B cell (primary cell): Measurements from ENCODE around the gene SLC35F3. TPM values are rescaled to one million over a fixed set of nuclear protein-coding genes. Genes with fewer than 3 reads are reported as not detected.

Experiments used
- ATAC-seq: fragments of 200-7000 bp; cut with Tn5 transposase; one replicate; pipeline ENCODE4 v1.10.0; 2021; ENCODE audit warnings: low read depth, mild to moderate bottlenecking, moderate number of reproducible peaks, moderate library complexity
- CTCF ChIA-PET: fragments of 350-600 bp; sonication (Branson Sonifier 250); formaldehyde crosslinking; loops from one replicate; lab custom pipeline; 2021; ENCODE audit warnings: antibody characterized with exemption, inconsistent platforms; lab: Charles Lee
- POLR2A ChIA-PET: fragments of 350-600 bp; sonication (Branson Sonifier 250); formaldehyde crosslinking; loops from one replicate; lab custom pipeline; 2021; ENCODE audit warnings: antibody characterized with exemption; lab: Charles Lee
- DNase-seq: peaks from one replicate; pipeline ENCODE4 v3.0.0; 2013
- H2AFZ ChIP-seq: 2 replicates; pipeline ENCODE4 v1.6.1; 2012; ENCODE audit warnings: mild to moderate bottlenecking, low read depth, low read length; ENCODE audit not compliant: insufficient read depth, poor library complexity, severe bottlenecking
- H3K27ac ChIP-seq, 2 donors: 1 replicate in 1 of 2; 2 replicates in 1 of 2; pipeline ENCODE4 v1.5.1; 2012 to 2013; ENCODE audit warnings: low read length in 2 of 2, mild to moderate bottlenecking in 2 of 2, moderate library complexity in 1 of 2
- H3K27me3 ChIP-seq, 4 experiments: fragments of 200-600 bp in 1 of 4; sonication (generic) in 1 of 4; replicated peaks in 1 of 4; 1 replicate in 2 of 4; 2 replicates in 2 of 4; pipeline versions ENCODE4 v1.6.1 to v1.7.0; 2013 to 2016; ENCODE audit warnings: low read length in 3 of 4, mild to moderate bottlenecking in 2 of 4, mixed read lengths in 1 of 4, moderate library complexity in 1 of 4; ENCODE audit not compliant: insufficient read depth in 4 of 4, control insufficient read depth in 3 of 4; ENCODE audit errors: control extremely low read depth in 1 of 4
- H3K36me3 ChIP-seq, 2 experiments: replicated peaks in 1 of 2; 1 replicate in 1 of 2; 2 replicates in 1 of 2; pipeline versions ENCODE4 v1.6.1 to v1.7.1; 2013; ENCODE audit warnings: low read length in 1 of 2; ENCODE audit not compliant: insufficient read depth in 2 of 2, control insufficient read depth in 1 of 2; ENCODE audit errors: control extremely low read depth in 1 of 2, extremely low read depth in 1 of 2
- H3K4me1 ChIP-seq, 2 donors: fragments of 200-600 bp in 1 of 2; sonication (generic) in 1 of 2; 1 replicate in 1 of 2; 2 replicates in 1 of 2; pipeline versions ENCODE4 v1.5.1 to v1.6.1; 2013 to 2017; ENCODE audit warnings: low read length in 2 of 2; ENCODE audit not compliant: control insufficient read depth in 2 of 2, insufficient read depth in 2 of 2
- H3K4me2 ChIP-seq: replicated peaks from 2 replicates; pipeline ENCODE3; 2012; ENCODE audit warnings: mild to moderate bottlenecking, low read depth, low read length; ENCODE audit not compliant: poor library complexity, severe bottlenecking
- H3K4me3 ChIP-seq, 5 experiments: fragments of 200-600 bp in 1 of 5; sonication (generic) in 1 of 5; 1 replicate in 3 of 5; 2 replicates in 2 of 5; pipeline versions ENCODE4 v1.5.1 to v1.7.0; 2011 to 2016; ENCODE audit warnings: low read length in 4 of 5, mild to moderate bottlenecking in 4 of 5, low read depth in 2 of 5, control low read depth in 1 of 5, moderate library complexity in 1 of 5; ENCODE audit not compliant: insufficient read depth in 1 of 5; ENCODE audit errors: control extremely low read depth in 1 of 5, extremely low read depth in 1 of 5
- H3K79me2 ChIP-seq: fragments of 200-600 bp; sonication (generic); one replicate; pipeline ENCODE4 v1.6.0; 2016; ENCODE audit warnings: low read length; ENCODE audit not compliant: control insufficient read depth, insufficient read depth
- H3K9ac ChIP-seq: fragments of 200-600 bp; sonication (generic); 2 replicates; pipeline ENCODE4 v1.6.1; 2017; ENCODE audit warnings: mild to moderate bottlenecking, low read length, moderate library complexity
- H3K9me3 ChIP-seq, 3 donors: one replicate each; pipeline versions ENCODE4 v1.6.1 to v1.7.1; 2013; ENCODE audit warnings: low read length in 2 of 3; ENCODE audit not compliant: control insufficient read depth in 2 of 3, insufficient read depth in 1 of 3; ENCODE audit errors: control extremely low read depth in 1 of 3
- H4K20me1 ChIP-seq: 2 replicates; pipeline ENCODE4 v1.6.0; 2012; ENCODE audit warnings: mild to moderate bottlenecking, low read length; ENCODE audit not compliant: insufficient read depth, control insufficient read depth, poor library complexity, severe bottlenecking
- H3K27ac Mint-ChIP-seq: one replicate; pipeline ENCODE4 v1.8.0; 2021; ENCODE audit warnings: mixed read lengths
- H3K27me3 Mint-ChIP-seq: one replicate; pipeline ENCODE4 v1.8.0; 2021; ENCODE audit warnings: mixed read lengths
- H3K4me1 Mint-ChIP-seq: one replicate; pipeline ENCODE4 v1.8.0; 2021; ENCODE audit warnings: mixed read lengths
- H3K4me3 Mint-ChIP-seq: one replicate; pipeline ENCODE4 v1.8.0; 2021; ENCODE audit warnings: mixed read lengths
- H3K9me3 Mint-ChIP-seq: one replicate; pipeline ENCODE4 v1.8.0; 2022; ENCODE audit warnings: mixed read lengths; ENCODE audit not compliant: insufficient read depth
- CTCF ChIP-seq: fragments of 200-600 bp; IDR thresholded peaks from one replicate; pipeline ENCODE4 v1.8.0; 2022; ENCODE audit warnings: antibody characterized with exemption, mild to moderate bottlenecking
- EZH2 ChIP-seq: IDR thresholded peaks from 2 replicates; pipeline ENCODE4 v1.6.1; 2012; ENCODE audit warnings: borderline replicate concordance, low read depth, mild to moderate bottlenecking, moderate library complexity, low read length; ENCODE audit not compliant: insufficient read depth, poor library complexity, severe bottlenecking
- WGBS: methylation state at CpG from one replicate; pipeline ENCODE4 v1.1.5; 2013; ENCODE audit warnings: missing lambda C conversion rate; ENCODE audit not compliant: insufficient coverage; 5-methylcytosine and 5-hydroxymethylcytosine counted together
- intact Hi-C: fragments of 100-400 bp; cut with micrococcal nuclease; formaldehyde crosslinking; loops from one replicate; pipeline ENCODE4 v1.10.0; 2022
- polyA plus RNA-seq: library from polyadenylated mRNA; depleted of rRNA; stranded (reverse); fragments of >200 nt; gene quantifications from 2 replicates; pipeline ENCODE4 v1.2.3, GENCODE V29; 2012
- total RNA-seq, 2 donors: library from RNA; stranded (reverse); fragments of 120-200 nt in 1 of 2; gene quantifications; 1 replicate in 1 of 2; 2 replicates in 1 of 2; pipeline versions ENCODE4 v1.2.3 to v1.2.4, GENCODE V29; 2013 to 2022

Gene SLC35F3
- total and polyA plus RNA-seq, 2 donors (not counting 1 experiment from before 2014, with no cell fraction given) = not detected

- DNase-seq (no peak), ATAC-seq (no peak)
- POLR2A ChIA-PET = no interaction called here
- Histone ChIP-seq H3K27ac (no peak overlapping the region), H3K9me3 (no peaks in the 10 kb centered on the region), H3K9ac (no peak overlapping the region), H3K79me2 (no peaks in the 10 kb centered on the region), H3K4me1 (no peaks in the 10 kb centered on the region), H2AFZ (no peak overlapping the region), H3K36me3 (no peaks in the 10 kb centered on the region), H3K4me3 (no peak overlapping the region), H3K27me3 (no peaks in the 10 kb centered on the region), H4K20me1 (no peaks in the 10 kb centered on the region), H3K4me2 (no peak overlapping the region)
- peaks cover 28% of the 10 kb centered on the region for H3K27me3 Mint-ChIP-seq
- no peaks in the 10 kb centered on the region for H3K4me1 Mint-ChIP-seq
- CTCF ChIA-PET = no interaction called here
- no peak overlapping the region for H3K4me3 Mint-ChIP-seq
- no peak overlapping the region for H3K27ac Mint-ChIP-seq
- 95% methylated on average over 4 of the region's 6 CpGs for WGBS
- no peaks in the 10 kb centered on the region for H3K9me3 Mint-ChIP-seq
- intact Hi-C loops = no loop called here
- TF ChIP-seq CTCF (no peak), EZH2 (no peak)
These were observed 366.2 kb downstream of the SLC35F3 start for GRCh38 chr1:234270581-234271242.

DNA sequence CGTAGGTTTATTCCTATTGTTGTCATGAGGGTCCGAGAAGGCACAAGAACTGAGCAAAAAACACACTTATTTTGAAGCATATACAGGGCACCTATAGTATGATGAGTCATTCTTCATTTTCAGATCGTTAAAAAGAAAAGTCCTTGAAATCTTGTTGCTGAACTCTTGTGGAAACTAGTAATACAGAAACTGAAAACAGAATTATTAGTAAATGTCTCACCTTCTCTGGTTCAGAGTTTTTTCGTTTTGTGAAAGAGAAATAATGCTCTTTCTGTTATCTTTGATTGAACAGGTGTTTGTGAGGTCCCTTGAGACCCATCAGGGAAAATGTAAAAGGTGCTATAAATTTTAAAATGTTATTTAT lies 366.7 kb downstream of the SLC35F3 start:
- Histone ChIP-seq H3K27me3 (no peaks in the 10 kb centered on the region), H3K36me3 (no peaks in the 10 kb centered on the region), H3K4me3 (no peak overlapping the region), H3K79me2 (no peaks in the 10 kb centered on the region), H2AFZ (no peak overlapping the region), H3K4me2 (no peak overlapping the region), H3K27ac (no peak overlapping the region), H3K4me1 (no peaks in the 10 kb centered on the region), H4K20me1 (no peaks in the 10 kb centered on the region), H3K9ac (no peak overlapping the region), H3K9me3 (no peaks in the 10 kb centered on the region)
- intact Hi-C loops = no loop called here
- Mint-ChIP-seq H3K27me3 (peaks cover 30% of the 10 kb centered on the region), H3K9me3 (no peaks in the 10 kb centered on the region), H3K4me3 (no peak overlapping the region), H3K4me1 (no peaks in the 10 kb centered on the region), H3K27ac (no peak overlapping the region)
- POLR2A ChIA-PET = no interaction called here
- TF ChIP-seq EZH2 = no peak
- no peak for TF ChIP-seq CTCF
- ATAC-seq (no peak), DNase-seq (no peak)
- CTCF ChIA-PET = no interaction called here
- WGBS = no CpG with 5 or more reads among the region's 4 CpGs
